Mesothelial cell of epicardium (in vitro differentiated cells): ENCODE results near the gene TFPI2. TPM values are rescaled to one million over a fixed set of nuclear protein-coding genes. Genes with fewer than 3 reads are reported as not detected.
A peak's percentile ranks its signal among the peaks of the same experiment; 100 is the strongest.

Source experiments
- DNase-seq, 2 experiments: peaks; one replicate each; pipeline ENCODE4 v3.0.0; 2021; ENCODE audit warnings: low spot score in 2 of 2; ENCODE audit not compliant: unreplicated experiment in 2 of 2
- H3K27ac Mint-ChIP-seq: 2 replicates; pipeline ENCODE4 v1.8.0; 2021; ENCODE audit warnings: mixed read lengths
- H3K27me3 Mint-ChIP-seq: 2 replicates; pipeline ENCODE4 v1.8.0; 2021; ENCODE audit warnings: low read depth, mixed read lengths
- H3K36me3 Mint-ChIP-seq: 2 replicates; pipeline ENCODE4 v1.8.0; 2021; ENCODE audit warnings: mixed read lengths
- H3K4me1 Mint-ChIP-seq: 2 replicates; pipeline ENCODE4 v1.8.0; 2021; ENCODE audit warnings: mixed read lengths
- H3K4me3 Mint-ChIP-seq: 2 replicates; pipeline ENCODE4 v1.8.0; 2021; ENCODE audit warnings: mild to moderate bottlenecking, moderate library complexity, mixed read lengths
- H3K9me3 Mint-ChIP-seq: 2 replicates; pipeline ENCODE4 v1.8.0; 2021; ENCODE audit warnings: mixed read lengths
- CTCF ChIP-seq: fragments of 200-600 bp; sonication (generic); IDR thresholded peaks from one replicate; pipeline ENCODE4 v1.5.0; 2021; ENCODE audit warnings: antibody characterized with exemption; ENCODE audit not compliant: unreplicated experiment
- total RNA-seq: library from RNA; stranded (reverse); gene quantifications from 3 replicates; pipeline ENCODE4 v1.2.1, GENCODE V29; 2021

The TFPI2 gene
- total RNA-seq, 1 donor from 2014 or later = 69.4 TPM

GRCh38 chr7:93861325-93861949 is 29.1 kb downstream of the TFPI2 start:
- DNase-seq = no peak
- no peaks in the 10 kb centered on the region for H3K36me3 Mint-ChIP-seq
- no peaks in the 10 kb centered on the region for H3K27me3 Mint-ChIP-seq
- H3K27ac Mint-ChIP-seq = no peak overlapping the region
- H3K9me3 Mint-ChIP-seq = no peaks in the 10 kb centered on the region
- no peak overlapping the region for H3K4me3 Mint-ChIP-seq
- no peaks in the 10 kb centered on the region for H3K4me1 Mint-ChIP-seq
- TF ChIP-seq CTCF = peak; percentile 70

- no peak overlapping the region for H3K27ac Mint-ChIP-seq
- H3K27me3 Mint-ChIP-seq = no peaks in the 10 kb centered on the region
- no peak for TF ChIP-seq CTCF
- H3K9me3 Mint-ChIP-seq = no peaks in the 10 kb centered on the region
- no peaks in the 10 kb centered on the region for H3K36me3 Mint-ChIP-seq
- no peak for DNase-seq
- peaks cover 2% of the 10 kb centered on the region for H3K4me1 Mint-ChIP-seq
- H3K4me3 Mint-ChIP-seq = no peak overlapping the region
These were observed 30.3 kb downstream of the TFPI2 start for GRCh38 chr7:93860261-93860660.

- peaks cover 2% of the 10 kb centered on the region for H3K4me1 Mint-ChIP-seq
- TF ChIP-seq CTCF = no peak
- no peaks in the 10 kb centered on the region for H3K36me3 Mint-ChIP-seq
- no peak overlapping the region for H3K4me3 Mint-ChIP-seq
- DNase-seq = no peak
- no peaks in the 10 kb centered on the region for H3K27me3 Mint-ChIP-seq
- no peak overlapping the region for H3K27ac Mint-ChIP-seq
- H3K9me3 Mint-ChIP-seq = no peaks in the 10 kb centered on the region
These were observed 31.7 kb downstream of the TFPI2 start for GRCh38 chr7:93858857-93859256.

GRCh38 chr7:93856323-93856722 is 34.2 kb downstream of the TFPI2 start:
- H3K27me3 Mint-ChIP-seq = no peaks in the 10 kb centered on the region
- H3K27ac Mint-ChIP-seq = no peak overlapping the region
- no peaks in the 10 kb centered on the region for H3K36me3 Mint-ChIP-seq
- DNase-seq = no peak
- no peaks in the 10 kb centered on the region for H3K9me3 Mint-ChIP-seq
- no peak for TF ChIP-seq CTCF
- H3K4me1 Mint-ChIP-seq = peaks cover 2% of the 10 kb centered on the region
- H3K4me3 Mint-ChIP-seq = no peak overlapping the region

GRCh38 chr7:93855797-93856196 is 34.8 kb downstream of the TFPI2 start:
- Mint-ChIP-seq H3K4me1 (peaks cover 2% of the 10 kb centered on the region), H3K4me3 (no peak overlapping the region), H3K27ac (no peak overlapping the region), H3K9me3 (no peaks in the 10 kb centered on the region), H3K36me3 (no peaks in the 10 kb centered on the region), H3K27me3 (no peaks in the 10 kb centered on the region)
- DNase-seq = no peak
- no peak for TF ChIP-seq CTCF

GRCh38 chr7:93854480-93854879 is 36.1 kb downstream of the TFPI2 start:
- H3K4me3 Mint-ChIP-seq = no peak overlapping the region
- no peak for TF ChIP-seq CTCF
- H3K27me3 Mint-ChIP-seq = no peaks in the 10 kb centered on the region
- H3K36me3 Mint-ChIP-seq = no peaks in the 10 kb centered on the region
- H3K9me3 Mint-ChIP-seq = no peaks in the 10 kb centered on the region
- H3K4me1 Mint-ChIP-seq = peaks cover 2% of the 10 kb centered on the region
- H3K27ac Mint-ChIP-seq = no peak overlapping the region
- no peak for DNase-seq
